NCI-H128 (cell line): ENCODE data around the gene VPS41.
A peak's percentile ranks its signal among the peaks of the same experiment; 100 is the strongest.
"Not testable (repeated sequence)": the region's sequence is repeated elsewhere in the genome, so short reads cannot be mapped to it uniquely, and the experiment has no call there.

Experiments
- DNase-seq: peaks from one replicate; lab custom pipeline; 2025; ENCODE audit not compliant: unreplicated experiment; lab: John Stamatoyannopoulos, UW

Gene VPS41

GRCh38 chr7:38908759-38909335 lies at the start of gene VPS41:
VPS41 (minus strand) TSS chr7:38909191; CDS start chr7:38909174, 17 bp downstream.
- peak; percentile 4 for DNase-seq

GRCh38 chr7:38955892-38956291 lies 46.9 kb upstream of the VPS41 start:
- DNase-seq = no peak

GRCh38 chr7:38953971-38954370 lies 45.0 kb upstream of the VPS41 start:
- no peak for DNase-seq

GRCh38 chr7:38953227-38953626 lies 44.2 kb upstream of the VPS41 start:
- DNase-seq = no peak

- no peak for DNase-seq
These were observed 42.2 kb upstream of the VPS41 start for GRCh38 chr7:38951213-38951612.

GRCh38 chr7:38950309-38950708 lies 41.3 kb upstream of the VPS41 start:
- DNase-seq = no peak

- DNase-seq = not testable (repeated sequence)
These were observed 38.5 kb upstream of the VPS41 start for GRCh38 chr7:38947541-38947940.

GRCh38 chr7:38942431-38943051 lies 33.5 kb upstream of the VPS41 start:
- DNase-seq = no peak

- DNase-seq = no peak
These were observed 31.8 kb upstream of the VPS41 start for GRCh38 chr7:38940774-38941173.

GRCh38 chr7:38938589-38938988 lies 29.6 kb upstream of the VPS41 start:
- DNase-seq = no peak

GRCh38 chr7:38938001-38938485 lies 29.1 kb upstream of the VPS41 start:
- no peak for DNase-seq

- no peak for DNase-seq
These were observed 27.6 kb upstream of the VPS41 start for GRCh38 chr7:38936641-38937040.

- DNase-seq = no peak
These were observed 25.5 kb upstream of the VPS41 start for GRCh38 chr7:38934536-38934935.

GRCh38 chr7:38934051-38934450 lies 25.1 kb upstream of the VPS41 start:
- no peak for DNase-seq

- peak; percentile 36 for DNase-seq
These were observed 23.6 kb upstream of the VPS41 start for GRCh38 chr7:38932509-38933168.

- no peak for DNase-seq
These were observed 20.6 kb upstream of the VPS41 start for GRCh38 chr7:38929460-38930171.

- DNase-seq = no peak
These were observed 19.5 kb upstream of the VPS41 start for GRCh38 chr7:38928506-38928905.

GRCh38 chr7:38927751-38928150 lies 18.8 kb upstream of the VPS41 start:
- no peak for DNase-seq

- no peak for DNase-seq
These were observed 11.7 kb upstream of the VPS41 start for GRCh38 chr7:38920731-38921130.

- no peak for DNase-seq
These were observed 7.4 kb upstream of the VPS41 start for GRCh38 chr7:38916396-38916795.

- DNase-seq = no peak
These were observed 879 bp upstream of the VPS41 start for GRCh38 chr7:38909870-38910269.

- no peak for DNase-seq
These were observed 1.2 kb downstream of the VPS41 start for GRCh38 chr7:38907766-38908165.
